ENCODE data around the gene GBP6.

DNA sequence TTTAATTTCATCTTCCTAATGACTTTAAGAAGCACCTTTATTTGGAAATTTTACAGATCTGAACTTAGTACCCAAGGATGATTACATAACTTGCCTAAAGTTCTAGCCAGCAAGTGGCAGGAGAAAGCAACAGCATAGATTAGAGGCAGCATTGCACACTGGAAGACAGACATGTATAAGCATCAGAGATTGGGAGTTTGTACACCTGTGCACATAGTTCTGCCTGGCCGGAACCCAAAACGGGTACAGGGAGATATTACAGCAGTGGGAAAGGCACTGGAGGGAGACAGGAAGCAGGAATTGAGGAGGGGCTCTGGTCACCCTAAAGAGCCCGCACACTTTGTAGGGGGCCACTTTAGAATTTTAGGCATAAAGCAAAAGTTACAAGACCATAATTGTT lies 19.3 kb downstream of the GBP6 start:
- TF ChIP-seq, protein P1, sequence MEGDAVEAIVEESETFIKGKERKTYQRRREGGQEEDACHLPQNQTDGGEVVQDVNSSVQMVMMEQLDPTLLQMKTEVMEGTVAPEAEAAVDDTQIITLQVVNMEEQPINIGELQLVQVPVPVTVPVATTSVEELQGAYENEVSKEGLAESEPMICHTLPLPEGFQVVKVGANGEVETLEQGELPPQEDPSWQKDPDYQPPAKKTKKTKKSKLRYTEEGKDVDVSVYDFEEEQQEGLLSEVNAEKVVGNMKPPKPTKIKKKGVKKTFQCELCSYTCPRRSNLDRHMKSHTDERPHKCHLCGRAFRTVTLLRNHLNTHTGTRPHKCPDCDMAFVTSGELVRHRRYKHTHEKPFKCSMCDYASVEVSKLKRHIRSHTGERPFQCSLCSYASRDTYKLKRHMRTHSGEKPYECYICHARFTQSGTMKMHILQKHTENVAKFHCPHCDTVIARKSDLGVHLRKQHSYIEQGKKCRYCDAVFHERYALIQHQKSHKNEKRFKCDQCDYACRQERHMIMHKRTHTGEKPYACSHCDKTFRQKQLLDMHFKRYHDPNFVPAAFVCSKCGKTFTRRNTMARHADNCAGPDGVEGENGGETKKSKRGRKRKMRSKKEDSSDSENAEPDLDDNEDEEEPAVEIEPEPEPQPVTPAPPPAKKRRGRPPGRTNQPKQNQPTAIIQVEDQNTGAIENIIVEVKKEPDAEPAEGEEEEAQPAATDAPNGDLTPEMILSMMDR (IDR thresholded peaks at IDR 0.05; ENCODE audit: poor library complexity): no peak
- no peak for TF ChIP-seq EZH2 (IDR thresholded peaks at IDR 0.05; ENCODE audit: borderline replicate concordance)
- no peak for TF ChIP-seq EZH2phosphoT487 (IDR thresholded peaks at IDR 0.05; ENCODE audit: low read depth, severe bottlenecking, unreplicated experiment)

Measured in hepatocyte (in vitro differentiated cells).